Stimulated activated CD8-positive, alpha-beta memory T cell treated with anti-CD3 and anti-CD28 coated beads, Interleukin-7, amount 100 ng/mL, for 1 hour (primary cell): Measurements from ENCODE around the gene CLCNKB.
"Not testable (repeated sequence)": the region's sequence is repeated elsewhere in the genome, so short reads cannot be mapped to it uniquely, and the experiment has no call there.

Source experiments
- DNase-seq, 2 donors: peaks; one replicate each; pipeline ENCODE4 v3.0.0-alpha.2; 2020; ENCODE audit warnings: low read depth in 2 of 2

Gene CLCNKB

DNA sequence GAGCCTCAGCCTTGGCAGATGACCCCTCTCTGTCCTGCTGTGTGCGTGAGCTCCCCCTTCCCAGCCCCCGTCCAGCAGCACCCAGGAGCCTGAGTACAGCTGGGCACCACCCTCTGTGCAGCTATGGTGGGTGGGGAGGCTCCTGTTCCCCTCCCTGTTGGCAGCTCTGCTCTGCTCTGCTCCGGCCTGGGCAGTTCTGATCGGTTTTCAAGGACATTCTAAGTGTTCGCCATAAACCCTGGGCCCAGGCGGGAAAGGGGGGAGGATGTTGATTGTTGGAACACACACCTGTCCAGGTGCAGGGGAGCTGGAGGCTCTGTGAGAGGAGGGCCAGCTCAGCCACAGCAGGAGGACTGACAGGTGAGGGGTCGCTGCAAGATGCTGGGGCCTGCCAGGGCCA is at the start of gene CLCNKB:
Gene CLCNKB, plus strand, starts transcription at position 262 of the 400 bp plus-strand sequence. CDS start 711 bp downstream, outside the sequence.
- DNase-seq: no peak

DNA sequence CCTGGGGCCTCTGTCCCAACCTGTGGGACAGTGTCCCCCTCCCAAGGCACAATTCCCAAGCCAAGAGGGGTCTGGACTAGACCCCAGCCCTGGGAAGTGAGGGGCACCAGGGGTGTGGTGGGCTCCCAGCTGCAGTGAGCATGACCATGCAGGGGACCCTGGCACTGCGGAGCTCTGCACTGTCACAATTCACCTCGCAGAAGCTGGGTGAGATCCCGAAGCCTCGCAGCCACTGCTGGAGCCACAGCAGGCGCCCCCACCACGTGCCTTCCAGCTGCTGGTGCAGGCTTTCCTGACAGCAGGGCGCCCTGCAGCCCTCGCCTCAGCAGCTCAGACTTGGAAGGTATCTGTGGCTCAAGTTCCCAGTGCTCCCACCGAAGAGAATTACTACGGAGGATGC is 49.5 kb upstream of the CLCNKB start:
- DNase-seq: no peak

- DNase-seq: no peak
Observed at GRCh38 chr1:15994590-15995351, 48.8 kb upstream of the CLCNKB start.

- no peak for DNase-seq
Observed at GRCh38 chr1:15997076-15997585, 46.5 kb upstream of the CLCNKB start.

- DNase-seq: no peak
Observed at GRCh38 chr1:15997637-15998280, 45.8 kb upstream of the CLCNKB start.

DNA sequence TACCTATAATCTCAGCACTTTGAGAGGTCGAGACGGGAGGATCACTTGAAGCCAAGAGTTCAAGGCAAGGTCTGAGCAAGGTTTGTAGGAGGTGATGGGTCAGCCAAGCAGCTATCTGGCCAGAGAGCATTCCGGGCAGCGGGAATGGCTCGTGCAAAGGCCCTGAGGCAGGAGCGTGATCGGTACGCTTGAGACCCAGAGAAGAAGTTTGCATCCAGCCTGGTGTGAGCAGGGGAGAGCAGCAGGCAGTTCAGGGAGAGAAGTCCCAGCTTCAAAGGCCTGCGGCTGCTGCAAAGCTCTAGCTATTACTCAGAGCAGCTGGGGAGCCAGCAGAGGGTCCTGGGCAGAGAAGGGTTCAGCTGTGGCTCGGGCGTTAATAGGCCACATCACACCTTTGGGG is 44.7 kb upstream of the CLCNKB start:
- no peak for DNase-seq

- DNase-seq: not testable (repeated sequence)
Observed at GRCh38 chr1:16001274-16001673, 42.3 kb upstream of the CLCNKB start.

GRCh38 chr1:16005597-16005996 is 38.0 kb upstream of the CLCNKB start:
- DNase-seq: no peak

DNA sequence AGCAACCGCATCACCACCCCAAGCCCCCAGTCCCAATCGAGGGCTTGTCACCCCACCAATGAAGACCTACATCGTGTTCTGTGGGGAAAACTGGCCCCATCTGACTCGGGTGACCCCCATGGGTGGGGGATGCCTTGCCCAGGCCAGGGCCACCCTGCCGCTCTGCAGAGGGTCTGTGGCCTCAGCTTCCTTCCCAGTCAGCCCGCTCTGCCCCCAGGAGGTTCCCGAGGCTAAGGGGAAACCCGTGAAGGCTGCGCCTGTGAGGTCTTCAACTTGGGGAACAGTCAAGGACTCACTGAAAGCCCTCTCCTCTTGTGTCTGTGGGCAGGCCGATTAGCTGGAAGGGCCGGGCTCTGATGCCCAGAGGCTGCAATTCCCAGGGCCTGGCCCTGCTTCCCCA is 37.6 kb upstream of the CLCNKB start:
- DNase-seq: no peak

GRCh38 chr1:16006552-16007485 is 36.8 kb upstream of the CLCNKB start:
- no peak for DNase-seq

- no peak for DNase-seq
Observed at GRCh38 chr1:16007671-16008341, 35.8 kb upstream of the CLCNKB start.

- peak; percentile 52 to 68 for DNase-seq
Observed at GRCh38 chr1:16009030-16009460, 34.5 kb upstream of the CLCNKB start.

GRCh38 chr1:16009678-16010077 is 33.9 kb upstream of the CLCNKB start:
- no peak for DNase-seq

DNA sequence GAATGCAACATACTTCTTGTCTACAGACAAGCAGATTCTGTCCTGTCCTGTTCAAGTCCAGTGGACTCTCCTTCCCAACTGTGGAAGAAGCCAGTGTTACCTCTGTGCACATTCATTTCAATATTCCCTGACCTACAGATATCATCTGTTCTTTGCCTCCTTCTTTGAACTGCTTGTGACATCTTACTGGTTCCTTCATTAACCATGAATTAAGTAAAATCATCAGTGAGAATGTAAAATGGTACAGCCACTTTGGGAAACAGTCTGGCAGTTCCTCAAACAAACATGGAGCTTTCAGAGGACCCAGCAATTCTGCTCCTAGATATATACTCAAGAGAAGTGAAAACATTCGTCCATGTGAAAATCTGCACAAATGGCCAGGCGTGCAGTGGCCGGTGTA is 32.7 kb upstream of the CLCNKB start:
- DNase-seq: no peak

DNA sequence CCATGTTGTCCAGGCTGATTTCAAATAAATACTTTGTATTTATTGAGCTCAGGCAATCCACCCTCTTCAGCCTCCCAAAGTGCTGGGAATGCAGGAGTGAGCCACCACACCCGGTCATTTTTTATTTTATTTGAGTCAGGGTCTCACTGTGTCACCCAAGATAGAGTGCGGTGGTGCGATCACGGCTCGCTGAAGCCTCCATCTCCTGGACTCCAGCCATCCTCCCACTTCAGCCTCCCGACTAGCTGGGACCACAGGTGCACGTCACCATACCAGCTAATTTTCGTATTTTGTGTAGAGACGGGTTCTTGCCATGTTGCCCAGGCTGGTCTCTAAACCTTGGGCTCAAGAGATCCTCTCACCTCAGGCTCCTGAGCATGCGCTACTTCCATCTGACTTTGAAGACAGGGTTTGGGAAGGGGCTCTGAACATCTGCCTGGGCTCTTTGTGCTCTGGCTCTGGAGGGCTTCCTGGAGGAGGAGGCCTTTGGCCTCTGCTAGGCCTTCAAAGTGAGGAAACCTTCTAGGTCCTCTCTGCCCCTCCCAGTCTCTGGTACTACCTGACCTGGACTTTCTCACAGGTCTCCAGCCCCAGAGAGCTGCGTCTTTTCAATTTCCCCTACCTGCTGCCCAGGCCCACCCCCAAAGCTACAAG is 31.5 kb upstream of the CLCNKB start:
- no peak for DNase-seq

DNA sequence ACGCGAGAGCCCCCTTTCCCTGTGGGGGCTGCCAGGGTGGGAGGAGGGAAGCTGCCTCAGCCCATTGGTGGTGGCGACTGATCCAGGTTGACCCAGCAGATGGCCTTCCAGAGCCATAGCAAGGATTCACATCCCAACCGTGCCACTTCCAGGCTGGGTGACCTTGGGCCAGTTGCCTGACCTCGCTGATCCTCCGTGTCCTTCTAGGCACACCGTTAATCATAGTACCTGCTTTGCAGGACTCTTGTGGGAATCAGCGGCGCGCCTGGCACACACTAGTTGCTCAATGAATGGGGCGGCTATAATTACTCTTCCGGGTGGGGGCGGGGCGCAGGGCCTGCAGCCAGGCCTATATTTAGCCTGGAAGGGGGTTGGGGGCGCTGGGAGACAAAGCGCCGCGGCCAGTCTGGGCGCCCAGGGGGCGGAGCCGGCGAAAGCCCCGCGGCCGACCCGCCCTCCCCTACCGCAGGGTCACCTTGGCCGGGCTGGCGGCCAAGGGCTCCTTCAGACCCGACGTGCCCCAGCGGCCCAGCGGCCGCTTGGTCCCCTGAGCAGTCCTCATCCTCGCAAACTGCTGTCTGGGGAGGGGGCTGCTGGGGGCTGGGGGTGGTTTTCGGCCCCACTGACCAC is 30.9 kb upstream of the CLCNKB start:
- no peak for DNase-seq

DNA sequence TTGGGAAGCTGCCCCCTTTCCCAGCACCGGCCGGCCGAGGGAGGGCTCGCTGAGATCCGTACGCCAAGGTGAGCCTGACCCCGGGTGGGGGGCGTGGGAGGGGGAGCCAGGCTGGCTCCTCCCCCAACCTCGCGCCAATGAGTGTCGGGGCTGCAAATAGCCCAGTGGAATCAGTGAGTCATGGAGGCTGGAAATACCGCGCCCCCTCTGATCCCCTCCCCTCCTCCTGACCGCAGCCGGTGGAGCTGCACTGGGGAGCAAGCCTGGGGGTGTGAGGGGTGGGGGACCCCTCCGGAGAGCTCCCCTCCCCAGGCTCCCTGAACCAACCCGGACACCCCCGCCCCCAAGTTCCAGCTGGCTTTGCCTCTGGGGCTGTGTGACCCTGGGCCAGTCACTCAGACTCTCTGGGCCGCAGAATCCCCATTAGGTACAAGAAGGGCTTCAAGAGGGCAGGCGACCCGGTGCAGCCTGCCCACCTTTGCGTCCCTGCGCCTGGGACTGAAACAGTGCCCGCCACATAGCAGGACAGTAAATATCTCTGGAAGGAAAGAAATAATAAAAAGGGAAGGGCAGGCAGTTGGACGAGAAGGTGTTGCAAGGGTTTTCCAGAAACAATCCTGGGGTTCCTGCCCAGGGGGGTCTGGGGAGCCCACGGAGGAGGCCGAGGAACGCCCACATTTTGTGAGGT is 30.2 kb upstream of the CLCNKB start:
- peak; percentile 20 to 35 for DNase-seq

- DNase-seq: no peak
Observed at GRCh38 chr1:16013908-16014258, 29.7 kb upstream of the CLCNKB start.

DNA sequence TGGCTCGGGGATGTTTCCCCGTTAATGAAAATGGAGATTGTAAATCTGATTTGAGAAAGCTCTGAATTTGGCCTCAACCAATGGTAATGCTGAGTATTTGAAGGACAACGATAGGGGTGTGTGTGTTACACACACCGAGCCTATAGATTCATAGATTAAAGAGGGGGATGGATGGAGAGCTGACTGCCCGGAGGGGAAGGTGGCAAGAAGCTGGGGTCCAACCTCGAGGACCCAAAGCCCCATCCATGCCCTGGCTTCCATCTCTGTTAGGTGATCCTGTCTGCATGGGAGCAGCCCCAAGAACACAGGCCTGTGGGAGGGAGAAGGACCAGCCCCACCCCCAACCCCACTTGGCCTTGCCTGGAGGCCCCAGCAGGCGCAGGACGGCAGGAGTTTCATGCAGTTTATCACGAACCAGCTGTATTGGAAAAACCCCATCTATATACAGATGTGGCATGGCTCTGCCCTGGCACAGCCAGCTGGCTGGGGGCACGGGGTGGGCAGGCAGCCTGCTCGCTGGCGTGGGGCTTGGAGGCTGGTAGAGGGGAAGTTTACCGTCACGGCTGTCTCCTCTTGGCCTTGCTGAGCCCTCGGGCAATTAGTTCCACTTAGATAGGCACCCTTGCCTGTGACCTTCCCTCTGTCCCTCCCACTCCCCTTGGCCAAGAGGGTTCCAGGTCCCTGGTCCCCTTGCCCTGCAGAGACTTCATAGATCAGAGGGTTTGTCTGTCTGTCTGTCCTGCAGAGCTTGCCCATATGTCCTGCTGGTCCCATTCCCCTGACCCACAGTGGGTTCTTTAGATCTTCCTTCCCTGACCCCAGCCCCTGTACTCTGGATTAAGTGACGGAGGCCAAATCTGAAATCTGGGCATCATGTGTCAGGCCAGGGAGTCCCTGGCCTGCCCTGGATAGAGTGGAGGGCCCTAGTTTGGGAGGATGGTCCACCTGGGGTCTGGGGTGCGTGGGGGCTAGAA is 28.8 kb upstream of the CLCNKB start:
- DNase-seq: no peak
